GM23338 (cell line): Measurements from ENCODE around the gene B4GALNT1. TPM values are rescaled to one million over a fixed set of nuclear protein-coding genes. Genes with fewer than 3 reads are reported as not detected.

Experiments
- ATAC-seq: fragments of 200-7000 bp; cut with Tn5 transposase; 3 replicates; pipeline ENCODE4 v1.9.1; 2020
- DNase-seq: peaks from one replicate; pipeline ENCODE4 v3.0.0-alpha.2; 2015; ENCODE audit warnings: low spot score
- H2AFZ ChIP-seq: fragments of 200-600 bp; sonication (generic); 2 replicates; pipeline ENCODE4 v1.8.0; 2016; ENCODE audit warnings: antibody characterized with exemption, mild to moderate bottlenecking, moderate library complexity
- H3F3A ChIP-seq: fragments of 200-600 bp; sonication (generic); replicated peaks from 2 replicates; pipeline ENCODE4 v1.8.0; 2017; ENCODE audit warnings: antibody characterized with exemption, mixed run types, low read depth
- H3K27ac ChIP-seq: fragments of 200-600 bp; sonication (generic); 2 replicates; pipeline ENCODE4 v1.6.1; 2016; ENCODE audit warnings: low read depth
- H3K27me3 ChIP-seq: fragments of 200-600 bp; sonication (generic); 2 replicates; pipeline ENCODE4 v1.8.0; 2016; ENCODE audit warnings: mild to moderate bottlenecking, mixed run types, moderate library complexity; ENCODE audit not compliant: insufficient read depth
- H3K36me3 ChIP-seq: fragments of 200-600 bp; sonication (generic); 2 replicates; pipeline ENCODE4 v1.8.0; 2016; ENCODE audit warnings: mild to moderate bottlenecking; ENCODE audit not compliant: insufficient read depth
- H3K4me1 ChIP-seq: fragments of 200-600 bp; sonication (generic); 2 replicates; pipeline ENCODE4 v1.8.0; 2016; ENCODE audit warnings: mild to moderate bottlenecking, moderate library complexity; ENCODE audit not compliant: insufficient read depth
- H3K4me2 ChIP-seq: fragments of 200-600 bp; sonication (generic); 2 replicates; pipeline ENCODE4 v1.7.1; 2017; ENCODE audit warnings: mixed run types
- H3K4me3 ChIP-seq: fragments of 200-600 bp; sonication (generic); 2 replicates; pipeline ENCODE4 v1.6.1; 2016; ENCODE audit warnings: mixed run types
- H3K79me2 ChIP-seq: fragments of 200-600 bp; sonication (generic); replicated peaks from 2 replicates; pipeline ENCODE4 v1.8.0; 2017; ENCODE audit warnings: mild to moderate bottlenecking; ENCODE audit not compliant: insufficient read depth
- H3K9me2 ChIP-seq: fragments of 200-600 bp; sonication (generic); 2 replicates; pipeline ENCODE4 v1.8.0; 2017; ENCODE audit not compliant: insufficient read depth
- H4K20me1 ChIP-seq: fragments of 200-600 bp; sonication (generic); replicated peaks from 2 replicates; pipeline ENCODE4 v1.8.0; 2017; ENCODE audit warnings: mild to moderate bottlenecking; ENCODE audit not compliant: insufficient read depth
- H3K27ac Mint-ChIP-seq: 2 replicates; pipeline ENCODE4 v1.8.0; 2020; ENCODE audit warnings: inconsistent platforms, mild to moderate bottlenecking, moderate library complexity, mixed read lengths
- H3K27me3 Mint-ChIP-seq: 3 replicates; pipeline ENCODE4 v1.8.0; 2022; ENCODE audit warnings: low read depth, mild to moderate bottlenecking, moderate library complexity, mixed read lengths, inconsistent platforms; ENCODE audit not compliant: insufficient read depth, poor library complexity
- H3K36me3 Mint-ChIP-seq: 3 replicates; pipeline ENCODE4 v1.8.0; 2021; ENCODE audit warnings: low read depth, mild to moderate bottlenecking, inconsistent platforms, moderate library complexity, mixed read lengths
- H3K4me1 Mint-ChIP-seq: 3 replicates; pipeline ENCODE4 v1.8.0; 2020; ENCODE audit warnings: mild to moderate bottlenecking, inconsistent platforms, mixed read lengths
- H3K4me3 Mint-ChIP-seq: 3 replicates; pipeline ENCODE4 v1.8.0; 2021; ENCODE audit warnings: moderate library complexity, mild to moderate bottlenecking, inconsistent platforms, mixed read lengths
- H3K9me3 Mint-ChIP-seq: 3 replicates; pipeline ENCODE4 v1.8.0; 2020; ENCODE audit warnings: moderate library complexity, mild to moderate bottlenecking, inconsistent platforms, mixed read lengths
- EZH2 ChIP-seq: fragments of 200-600 bp; sonication (generic); IDR thresholded peaks from one replicate; pipeline ENCODE4 v1.8.0; 2017; ENCODE audit warnings: antibody characterized with exemption, mild to moderate bottlenecking, low read depth; ENCODE audit not compliant: unreplicated experiment
- JUNB ChIP-seq: IDR thresholded peaks from one replicate; pipeline ENCODE4 v1.6.1; 2016; ENCODE audit warnings: antibody characterized with exemption; ENCODE audit not compliant: unreplicated experiment
- polyA plus RNA-seq: library from polyadenylated mRNA; unstranded; fragments of >200 nt; fragmentation: Nextera tagmentation; extraction: Ambion mirVana; gene quantifications from 2 replicates; pipeline ENCODE4 v1.2.1, GENCODE V29; 2016
- total RNA-seq: library from RNA; depleted of rRNA; stranded (reverse); fragments of >200 nt; shearing (Covaris generic); gene quantifications from 2 replicates; pipeline ENCODE4 v1.2.3, GENCODE V29; 2014
- TF ChIP-seq, protein P1 (sequence below): IDR thresholded peaks from 2 replicates; pipeline ENCODE4 v1.6.1; 2016; ENCODE audit warnings: antibody characterized with exemption
- TF ChIP-seq, protein P2 (sequence below): fragments of 250-450 bp; sonication (Bioruptor Pico); IDR thresholded peaks from 2 replicates; pipeline ENCODE4 v1.5.0; 2020; ENCODE audit warnings: mild to moderate bottlenecking, moderate library complexity

Gene B4GALNT1
- total and polyA plus RNA-seq, 2 experiments from 2014 or later, result 1.3 to 2.4 TPM

DNA sequence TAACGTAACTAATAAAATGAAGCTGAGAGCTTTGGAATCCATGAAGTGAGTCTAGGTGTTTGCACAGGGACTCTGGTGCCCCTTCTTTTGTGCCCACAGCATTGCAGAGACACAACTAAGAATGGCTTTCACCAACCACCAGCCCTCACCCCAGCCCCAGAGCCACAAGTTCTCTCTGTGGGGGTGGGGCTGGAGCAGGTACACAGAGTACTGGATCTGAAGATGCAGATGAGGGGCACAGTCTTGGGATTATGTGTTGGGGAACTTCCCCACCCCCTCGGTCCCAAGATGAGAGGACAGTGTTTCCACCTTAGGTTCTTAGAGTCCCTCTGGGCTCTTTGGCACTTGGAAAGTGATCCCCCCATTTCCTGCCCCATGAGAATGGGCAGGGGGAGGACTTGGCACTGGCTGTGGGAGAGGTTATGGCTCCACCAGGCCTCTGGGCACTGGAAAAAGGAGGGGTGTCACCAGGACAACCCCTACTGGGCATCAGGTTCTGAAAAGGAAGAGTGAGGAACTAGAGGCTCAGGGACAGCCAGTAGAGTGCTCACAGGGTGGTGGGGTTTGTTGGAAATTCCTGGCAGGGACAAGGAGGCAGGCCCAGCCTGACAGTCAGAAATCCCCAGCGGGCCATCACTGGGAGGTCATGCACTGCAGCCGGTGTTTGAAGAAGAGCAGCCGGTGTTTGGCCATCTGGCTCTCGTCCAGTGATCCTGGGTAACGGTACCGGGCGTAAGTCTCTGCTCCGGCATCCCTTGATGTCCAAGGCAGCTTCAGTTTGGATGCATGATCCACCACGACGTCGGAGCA, 6.7 kb downstream of the B4GALNT1 start:
- Histone ChIP-seq H3K4me3 (no peak overlapping the region), H3K79me2 (no peaks in the 10 kb centered on the region), H3K36me3 (no peaks in the 10 kb centered on the region), H3K27me3 (peaks cover 100% of the 10 kb centered on the region), H3F3A (peaks cover 9% of the 10 kb centered on the region; the same call in 1 of the 2 replicates), H4K20me1 (peaks cover 27% of the 10 kb centered on the region), H3K4me2 (0 out of 2 replicates have a peak overlapping the region, but pooled peaks have one; percentile 26), H3K27ac (no peak overlapping the region), H3K9me2 (no peaks in the 10 kb centered on the region), H3K4me1 (peaks cover 13% of the 10 kb centered on the region), H2AFZ (no peak overlapping the region)
- DNase-seq (no peak), ATAC-seq (no peak)
- Mint-ChIP-seq H3K27me3 (peaks cover 100% of the 10 kb centered on the region), H3K27ac (no peak overlapping the region), H3K9me3 (no peaks in the 10 kb centered on the region), H3K36me3 (no peaks in the 10 kb centered on the region; the same call in 2 of the 3 replicates), H3K4me3 (no peak overlapping the region; the same call in 2 of the 3 replicates), H3K4me1 (peaks cover 25% of the 10 kb centered on the region)
- TF ChIP-seq, protein P1, sequence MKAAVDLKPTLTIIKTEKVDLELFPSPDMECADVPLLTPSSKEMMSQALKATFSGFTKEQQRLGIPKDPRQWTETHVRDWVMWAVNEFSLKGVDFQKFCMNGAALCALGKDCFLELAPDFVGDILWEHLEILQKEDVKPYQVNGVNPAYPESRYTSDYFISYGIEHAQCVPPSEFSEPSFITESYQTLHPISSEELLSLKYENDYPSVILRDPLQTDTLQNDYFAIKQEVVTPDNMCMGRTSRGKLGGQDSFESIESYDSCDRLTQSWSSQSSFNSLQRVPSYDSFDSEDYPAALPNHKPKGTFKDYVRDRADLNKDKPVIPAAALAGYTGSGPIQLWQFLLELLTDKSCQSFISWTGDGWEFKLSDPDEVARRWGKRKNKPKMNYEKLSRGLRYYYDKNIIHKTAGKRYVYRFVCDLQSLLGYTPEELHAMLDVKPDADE, result no peak
- no peak for TF ChIP-seq JUNB
- TF ChIP-seq EZH2, result peak; percentile 17
- TF ChIP-seq, protein P2, sequence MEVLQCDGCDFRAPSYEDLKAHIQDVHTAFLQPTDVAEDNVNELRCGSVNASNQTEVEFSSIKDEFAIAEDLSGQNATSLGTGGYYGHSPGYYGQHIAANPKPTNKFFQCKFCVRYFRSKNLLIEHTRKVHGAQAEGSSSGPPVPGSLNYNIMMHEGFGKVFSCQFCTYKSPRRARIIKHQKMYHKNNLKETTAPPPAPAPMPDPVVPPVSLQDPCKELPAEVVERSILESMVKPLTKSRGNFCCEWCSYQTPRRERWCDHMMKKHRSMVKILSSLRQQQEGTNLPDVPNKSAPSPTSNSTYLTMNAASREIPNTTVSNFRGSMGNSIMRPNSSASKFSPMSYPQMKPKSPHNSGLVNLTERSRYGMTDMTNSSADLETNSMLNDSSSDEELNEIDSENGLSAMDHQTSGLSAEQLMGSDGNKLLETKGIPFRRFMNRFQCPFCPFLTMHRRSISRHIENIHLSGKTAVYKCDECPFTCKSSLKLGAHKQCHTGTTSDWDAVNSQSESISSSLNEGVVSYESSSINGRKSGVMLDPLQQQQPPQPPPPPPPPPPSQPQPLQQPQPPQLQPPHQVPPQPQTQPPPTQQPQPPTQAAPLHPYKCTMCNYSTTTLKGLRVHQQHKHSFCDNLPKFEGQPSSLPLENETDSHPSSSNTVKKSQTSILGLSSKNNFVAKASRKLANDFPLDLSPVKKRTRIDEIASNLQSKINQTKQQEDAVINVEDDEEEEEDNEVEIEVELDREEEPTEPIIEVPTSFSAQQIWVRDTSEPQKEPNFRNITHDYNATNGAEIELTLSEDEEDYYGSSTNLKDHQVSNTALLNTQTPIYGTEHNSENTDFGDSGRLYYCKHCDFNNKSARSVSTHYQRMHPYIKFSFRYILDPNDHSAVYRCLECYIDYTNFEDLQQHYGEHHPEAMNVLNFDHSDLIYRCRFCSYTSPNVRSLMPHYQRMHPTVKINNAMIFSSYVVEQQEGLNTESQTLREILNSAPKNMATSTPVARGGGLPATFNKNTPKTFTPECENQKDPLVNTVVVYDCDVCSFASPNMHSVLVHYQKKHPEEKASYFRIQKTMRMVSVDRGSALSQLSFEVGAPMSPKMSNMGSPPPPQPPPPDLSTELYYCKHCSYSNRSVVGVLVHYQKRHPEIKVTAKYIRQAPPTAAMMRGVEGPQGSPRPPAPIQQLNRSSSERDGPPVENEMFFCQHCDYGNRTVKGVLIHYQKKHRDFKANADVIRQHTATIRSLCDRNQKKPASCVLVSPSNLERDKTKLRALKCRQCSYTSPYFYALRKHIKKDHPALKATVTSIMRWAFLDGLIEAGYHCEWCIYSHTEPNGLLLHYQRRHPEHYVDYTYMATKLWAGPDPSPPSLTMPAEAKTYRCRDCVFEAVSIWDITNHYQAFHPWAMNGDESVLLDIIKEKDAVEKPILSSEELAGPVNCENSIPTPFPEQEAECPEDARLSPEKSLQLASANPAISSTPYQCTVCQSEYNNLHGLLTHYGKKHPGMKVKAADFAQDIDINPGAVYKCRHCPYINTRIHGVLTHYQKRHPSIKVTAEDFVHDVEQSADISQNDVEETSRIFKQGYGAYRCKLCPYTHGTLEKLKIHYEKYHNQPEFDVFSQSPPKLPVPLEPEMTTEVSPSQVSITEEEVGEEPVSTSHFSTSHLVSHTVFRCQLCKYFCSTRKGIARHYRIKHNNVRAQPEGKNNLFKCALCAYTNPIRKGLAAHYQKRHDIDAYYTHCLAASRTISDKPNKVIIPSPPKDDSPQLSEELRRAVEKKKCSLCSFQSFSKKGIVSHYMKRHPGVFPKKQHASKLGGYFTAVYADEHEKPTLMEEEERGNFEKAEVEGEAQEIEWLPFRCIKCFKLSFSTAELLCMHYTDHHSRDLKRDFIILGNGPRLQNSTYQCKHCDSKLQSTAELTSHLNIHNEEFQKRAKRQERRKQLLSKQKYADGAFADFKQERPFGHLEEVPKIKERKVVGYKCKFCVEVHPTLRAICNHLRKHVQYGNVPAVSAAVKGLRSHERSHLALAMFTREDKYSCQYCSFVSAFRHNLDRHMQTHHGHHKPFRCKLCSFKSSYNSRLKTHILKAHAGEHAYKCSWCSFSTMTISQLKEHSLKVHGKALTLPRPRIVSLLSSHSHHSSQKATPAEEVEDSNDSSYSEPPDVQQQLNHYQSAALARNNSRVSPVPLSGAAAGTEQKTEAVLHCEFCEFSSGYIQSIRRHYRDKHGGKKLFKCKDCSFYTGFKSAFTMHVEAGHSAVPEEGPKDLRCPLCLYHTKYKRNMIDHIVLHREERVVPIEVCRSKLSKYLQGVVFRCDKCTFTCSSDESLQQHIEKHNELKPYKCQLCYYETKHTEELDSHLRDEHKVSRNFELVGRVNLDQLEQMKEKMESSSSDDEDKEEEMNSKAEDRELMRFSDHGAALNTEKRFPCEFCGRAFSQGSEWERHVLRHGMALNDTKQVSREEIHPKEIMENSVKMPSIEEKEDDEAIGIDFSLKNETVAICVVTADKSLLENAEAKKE (CRISPR knock-in tag), result no peak
